ENCODE results near the gene TWF2.

DNA sequence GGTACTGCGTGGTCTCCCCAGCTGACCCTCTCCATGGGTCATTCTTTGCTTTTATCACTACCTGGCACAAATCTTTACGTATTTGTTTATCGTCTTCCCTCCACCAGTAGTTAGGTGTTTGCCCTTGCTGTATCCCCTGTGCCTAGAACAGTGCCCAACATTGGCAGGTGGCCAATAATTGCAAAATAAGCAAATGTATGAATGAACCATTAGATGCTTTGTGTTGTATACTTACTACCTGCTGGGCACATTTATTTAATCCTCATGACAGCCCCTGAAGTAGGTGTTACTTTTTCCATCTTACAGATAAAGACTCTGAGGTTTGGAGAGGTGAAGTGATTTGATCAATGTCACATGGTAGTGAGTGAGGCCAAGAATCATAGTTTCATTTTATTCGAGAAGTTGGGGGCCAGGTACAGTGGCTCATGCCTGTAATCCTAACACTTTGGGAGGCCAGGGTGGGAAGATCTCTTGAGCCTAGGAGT lies 2.0 kb upstream of the TWF2 start:
- TF ChIP-seq CTCF (IDR thresholded peaks at IDR 0.05; ENCODE audit: insufficient read depth, low read length): no peak
- TF ChIP-seq POLR2AphosphoS5 (IDR thresholded peaks at IDR 0.05; ENCODE audit: low read depth): no peak
